ENCODE measurements around the gene NELFE.

DNA sequence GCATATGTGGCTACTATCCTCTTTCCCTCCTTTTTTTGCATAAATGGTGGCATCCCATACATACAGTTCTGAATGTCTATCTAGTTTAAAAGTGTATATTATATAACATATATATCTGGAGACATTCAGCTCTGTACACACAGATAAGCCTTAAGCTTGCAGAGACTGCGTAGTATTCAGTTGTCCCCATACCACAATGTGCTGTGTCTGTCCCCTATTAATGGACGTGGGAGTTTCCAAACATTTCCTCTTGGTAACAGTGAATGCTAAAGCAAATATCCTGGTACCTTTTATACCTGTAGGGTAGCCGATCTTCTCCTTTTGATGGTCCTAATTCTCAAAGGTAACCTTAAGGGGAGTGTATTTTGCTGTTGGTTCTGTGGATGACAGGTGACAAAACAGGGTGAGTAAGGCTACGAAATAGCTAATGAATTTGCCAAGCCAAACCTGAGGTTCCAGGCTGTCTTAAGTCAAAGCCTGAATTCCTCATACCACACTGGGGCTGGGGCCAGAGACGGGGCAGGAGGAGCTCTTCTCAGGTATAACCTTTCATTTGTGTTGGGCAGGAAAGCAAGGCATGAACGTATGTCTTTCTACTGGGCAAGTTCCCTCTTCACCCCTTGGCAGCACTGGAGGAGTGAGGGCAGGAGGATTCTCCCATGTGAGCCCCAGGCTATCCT lies 39.0 kb downstream of the NELFE start:
- TF ChIP-seq CTCF (IDR thresholded peaks at IDR 0.05; ENCODE audit: low read depth, low read length): no peak
- no peak for TF ChIP-seq EZH2phosphoT487 (IDR thresholded peaks at IDR 0.05; ENCODE audit: low read depth)
